NCI-H1694 treated with DMSO at 0.1 percent for 48 hours (cell line): ENCODE measurements around the gene LITAFD.
"Not testable (repeated sequence)": the region's sequence is repeated elsewhere in the genome, so short reads cannot be mapped to it uniquely, and the experiment has no call there.

Experiments
- DNase-seq: peaks from one replicate; lab custom pipeline; 2025; lab: John Stamatoyannopoulos, UW

The LITAFD gene

DNA sequence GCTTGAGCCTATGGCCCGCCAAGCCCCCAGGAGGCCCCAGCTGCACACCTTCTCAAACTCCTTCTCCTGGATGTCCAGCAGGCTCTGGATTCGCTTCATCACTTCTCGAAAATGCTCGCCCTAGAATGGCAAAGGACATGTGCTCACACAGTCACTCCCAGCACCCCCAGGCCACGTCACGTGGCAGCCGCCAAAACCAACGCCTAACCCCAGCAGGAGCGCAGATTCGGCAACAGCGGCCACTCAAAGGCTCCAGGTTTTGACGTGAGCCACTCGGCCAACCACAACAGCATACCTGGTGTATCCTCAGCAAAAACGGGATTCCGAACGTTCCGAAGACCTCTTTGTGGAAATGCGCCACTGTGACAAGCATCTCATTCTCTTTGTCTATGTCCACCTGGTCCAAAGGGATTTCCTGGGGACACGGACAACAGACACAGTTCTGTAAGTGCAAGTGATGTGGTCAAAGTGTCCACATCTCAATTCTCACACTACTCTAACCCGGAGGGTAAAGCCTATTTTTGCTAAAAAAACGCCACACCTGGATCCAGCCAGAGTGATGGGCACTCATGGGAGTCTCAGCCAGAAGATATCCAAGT is 12.7 kb downstream of the LITAFD start:
- DNase-seq, result no peak

DNA sequence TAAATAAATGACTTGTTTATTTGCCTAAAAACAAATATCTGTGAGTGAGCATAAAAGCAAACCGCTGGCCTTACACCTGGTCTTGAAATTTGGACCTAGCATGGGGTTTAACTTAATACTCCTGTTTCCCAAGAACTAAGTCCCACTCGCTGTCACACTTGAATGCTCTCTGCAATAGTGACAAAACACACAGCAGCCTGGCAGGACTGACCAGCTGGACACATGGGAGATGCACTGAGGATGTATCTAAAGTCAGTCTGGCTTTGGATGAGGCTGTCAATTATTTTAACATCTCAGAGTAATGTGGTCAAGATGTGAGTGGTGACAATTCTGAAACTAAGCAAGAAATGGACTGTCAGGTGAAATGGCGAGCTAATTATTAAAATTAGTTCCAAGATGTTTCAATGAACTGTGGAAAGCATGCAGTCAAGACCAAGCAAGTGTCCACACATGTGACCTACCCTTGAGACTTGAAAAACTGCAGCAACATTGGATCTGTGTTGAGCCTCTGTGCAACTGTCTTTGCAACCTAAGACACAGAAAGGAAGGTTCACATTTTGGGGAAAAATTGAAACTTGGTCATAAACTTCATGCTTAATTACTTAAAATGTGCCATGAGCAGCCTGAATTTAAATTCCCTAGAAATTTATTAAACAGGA is 16.6 kb downstream of the LITAFD start:
- no peak for DNase-seq

DNA sequence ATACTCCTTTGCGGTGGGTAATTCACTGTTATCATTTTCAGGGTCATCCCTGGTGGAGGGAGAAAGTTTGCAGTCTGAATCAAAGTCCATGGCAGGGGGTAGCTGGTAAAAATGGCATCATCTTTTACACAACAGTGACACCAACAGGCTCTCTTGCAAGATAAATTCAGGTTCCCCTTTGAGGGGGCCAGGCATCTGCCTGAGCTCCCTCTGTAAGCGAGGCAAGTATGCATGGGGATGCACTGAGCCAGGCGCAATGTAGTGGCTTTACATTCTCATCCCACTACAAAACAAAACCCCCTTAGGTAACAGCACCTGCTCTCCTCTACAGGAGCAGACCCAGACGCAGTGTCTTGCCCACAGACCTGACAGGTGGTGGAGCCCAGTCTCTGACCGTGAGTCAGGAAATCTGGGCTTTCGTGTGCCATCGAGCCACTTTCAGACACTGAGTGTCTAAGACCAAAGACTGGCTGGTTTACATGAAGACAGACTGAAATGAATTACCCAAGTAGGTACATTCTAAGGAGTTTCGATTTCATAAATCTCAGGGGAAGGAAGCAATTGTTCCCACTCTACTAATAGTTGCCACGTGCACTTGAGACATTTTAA is 17.7 kb downstream of the LITAFD start:
- no peak for DNase-seq

DNA sequence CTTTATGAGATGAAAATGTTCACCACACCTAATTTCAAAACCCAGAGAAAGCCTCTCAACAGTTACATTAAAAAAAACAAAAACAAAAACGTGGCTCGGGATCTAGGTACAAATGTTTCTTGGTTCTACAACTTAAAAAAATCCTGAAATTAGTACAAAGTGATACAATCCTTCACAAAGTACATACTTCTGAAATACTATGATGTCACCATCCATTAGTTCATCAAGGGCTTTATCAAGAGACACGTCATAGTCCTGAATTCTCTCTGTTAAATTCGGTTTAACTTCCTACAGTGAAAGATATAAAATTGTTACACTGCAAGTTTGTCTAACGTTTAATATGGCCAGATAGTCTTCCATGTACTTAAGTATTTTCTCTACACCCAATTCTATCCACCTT is 18.2 kb downstream of the LITAFD start:
- DNase-seq, result no peak

DNA sequence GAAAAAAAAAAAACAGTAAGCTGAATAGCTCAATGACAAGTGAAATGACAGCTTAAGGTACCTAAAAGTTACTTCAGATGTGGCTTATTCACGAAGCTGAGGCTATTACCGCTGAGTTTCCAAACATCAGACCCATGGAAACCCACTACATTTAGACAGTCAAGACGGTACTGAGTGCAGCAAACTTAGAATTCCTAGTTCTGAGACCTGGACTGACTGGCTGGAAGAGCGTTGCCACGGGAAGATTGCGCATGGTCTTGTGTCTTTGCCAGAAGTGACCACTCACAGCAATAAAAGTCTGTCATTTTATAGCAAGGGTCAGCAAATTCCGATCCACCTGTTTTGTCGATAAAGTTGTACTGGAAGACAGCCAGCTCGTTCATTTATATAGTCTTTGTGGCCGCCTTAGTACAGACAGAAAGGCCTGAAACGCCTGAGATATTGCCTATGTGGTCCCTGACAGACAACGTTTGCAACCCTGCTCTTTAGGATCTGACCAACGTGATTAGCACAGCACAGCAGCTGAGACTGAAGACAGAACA is 19.2 kb downstream of the LITAFD start:
- DNase-seq, result no peak

DNA sequence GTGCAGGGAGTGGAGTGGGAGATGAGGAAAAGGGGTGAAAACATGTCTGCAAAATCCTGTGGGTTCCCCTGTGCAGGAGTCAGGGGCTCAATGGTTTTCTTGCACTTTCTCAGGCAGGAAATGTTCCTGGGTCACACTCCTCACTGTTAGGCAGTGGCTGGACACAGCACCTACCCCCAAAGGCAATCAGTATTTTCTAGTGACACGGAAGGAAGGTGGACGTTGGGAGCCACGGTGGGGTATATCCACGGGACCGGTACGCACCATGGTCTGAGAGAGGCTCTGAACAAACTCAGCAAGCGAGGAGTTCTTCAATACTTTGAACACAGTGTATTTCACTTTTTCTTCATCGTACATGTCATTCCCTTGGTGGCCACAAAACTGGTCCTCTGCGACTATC is 20.9 kb downstream of the LITAFD start:
- no peak for DNase-seq

DNA sequence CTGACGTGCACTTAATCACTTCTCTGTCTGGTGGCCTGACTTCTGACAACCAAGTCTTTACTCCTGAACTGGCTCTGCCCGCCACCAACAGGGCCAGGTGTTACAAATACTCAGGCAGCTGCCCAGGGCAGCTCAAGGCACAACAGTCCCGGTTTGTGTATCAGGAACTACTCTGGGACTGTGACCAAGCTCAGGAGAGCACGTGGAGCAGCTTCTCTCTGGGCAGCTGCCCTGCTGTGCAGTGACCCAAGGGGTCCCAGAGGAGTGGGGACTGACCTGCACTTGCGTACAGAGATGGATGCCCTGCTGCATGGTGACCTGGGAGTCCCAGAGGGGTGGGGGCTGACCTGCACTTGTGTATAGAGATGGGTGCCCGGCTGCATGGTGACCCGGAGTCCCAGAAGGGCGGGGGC is 21.9 kb downstream of the LITAFD start:
- no peak for DNase-seq

DNA sequence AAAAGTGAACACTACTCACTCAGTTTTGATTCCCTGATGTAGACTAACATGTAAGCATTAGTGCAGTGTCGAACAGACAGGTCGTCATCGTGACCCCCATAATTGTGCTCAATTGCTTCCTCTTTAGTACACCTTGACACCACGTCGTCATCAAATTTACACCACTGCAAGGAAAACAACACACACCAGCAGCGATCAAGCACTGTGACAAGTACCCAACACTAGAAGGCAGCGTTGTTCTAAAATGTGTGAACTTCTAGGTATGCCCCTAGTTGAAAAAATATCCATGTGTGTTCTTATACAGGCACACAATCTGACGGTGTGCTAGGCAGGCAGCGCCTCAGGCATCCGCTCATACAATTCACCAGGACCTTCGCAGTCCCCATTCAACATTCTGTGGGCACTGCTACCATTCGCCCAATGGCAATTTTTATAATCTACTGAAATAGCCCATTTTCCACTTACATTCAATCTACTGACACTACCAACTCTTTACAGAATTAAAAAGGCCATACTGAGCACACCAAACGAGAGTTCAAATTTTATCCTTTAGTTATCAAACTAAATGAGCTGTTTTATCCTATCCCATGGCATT is 23.1 kb downstream of the LITAFD start:
- peak; percentile 48 for DNase-seq

DNA sequence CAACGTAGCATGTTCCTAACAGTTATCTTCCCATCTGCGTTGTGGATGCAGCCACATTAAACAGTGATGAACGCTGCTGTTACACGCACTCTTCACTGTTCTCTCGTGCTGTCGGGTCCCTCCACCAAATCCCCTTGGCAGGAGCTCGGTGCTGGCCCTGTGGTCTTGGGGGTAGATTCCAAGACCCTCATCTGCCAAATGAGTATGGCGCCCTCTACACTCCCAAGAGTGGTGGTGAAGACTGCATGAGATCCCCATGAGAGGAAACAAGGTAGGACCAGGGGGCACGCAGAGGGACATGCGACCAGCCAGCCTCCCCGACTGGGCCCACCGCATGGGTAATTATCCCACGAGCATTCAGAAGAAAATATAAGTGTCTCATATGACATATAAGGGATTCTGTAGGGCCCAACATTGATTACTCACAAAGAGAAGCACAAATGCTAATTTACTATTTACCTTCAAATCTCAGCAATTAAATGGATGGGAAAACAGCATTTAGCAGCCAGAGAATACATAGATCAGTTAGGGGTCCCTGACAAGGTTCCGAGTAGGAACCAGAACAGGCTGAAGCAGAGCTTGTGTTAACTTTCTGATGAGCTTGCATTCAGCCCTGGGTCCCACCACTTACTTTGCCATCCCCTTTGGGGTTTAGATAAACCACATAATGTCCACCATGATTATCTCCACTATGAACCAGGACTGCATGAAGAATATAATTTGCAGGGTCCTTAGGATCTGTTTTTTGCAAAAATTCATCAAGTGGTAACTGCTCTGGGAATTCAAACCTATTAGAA is 23.8 kb downstream of the LITAFD start:
- DNase-seq, result no peak

DNA sequence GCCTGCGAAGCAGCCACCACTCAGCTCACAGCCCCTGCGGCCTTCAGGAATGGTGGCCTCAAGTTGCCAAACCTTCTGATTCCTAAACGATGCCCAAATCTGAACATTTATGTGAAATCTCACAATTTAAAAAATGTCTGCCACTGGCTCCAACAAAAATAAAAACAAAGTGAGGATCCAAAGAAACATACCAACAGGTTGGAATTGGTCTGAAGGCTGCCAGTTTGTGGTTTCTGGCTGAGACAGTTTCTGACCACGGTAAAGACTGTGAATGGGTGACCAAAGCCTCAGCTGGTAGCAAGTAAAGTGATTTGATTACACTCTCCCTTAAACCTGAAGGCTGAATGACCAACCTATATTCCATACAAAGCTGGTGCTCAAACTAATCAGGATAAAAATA is 24.9 kb downstream of the LITAFD start:
- no peak for DNase-seq

DNA sequence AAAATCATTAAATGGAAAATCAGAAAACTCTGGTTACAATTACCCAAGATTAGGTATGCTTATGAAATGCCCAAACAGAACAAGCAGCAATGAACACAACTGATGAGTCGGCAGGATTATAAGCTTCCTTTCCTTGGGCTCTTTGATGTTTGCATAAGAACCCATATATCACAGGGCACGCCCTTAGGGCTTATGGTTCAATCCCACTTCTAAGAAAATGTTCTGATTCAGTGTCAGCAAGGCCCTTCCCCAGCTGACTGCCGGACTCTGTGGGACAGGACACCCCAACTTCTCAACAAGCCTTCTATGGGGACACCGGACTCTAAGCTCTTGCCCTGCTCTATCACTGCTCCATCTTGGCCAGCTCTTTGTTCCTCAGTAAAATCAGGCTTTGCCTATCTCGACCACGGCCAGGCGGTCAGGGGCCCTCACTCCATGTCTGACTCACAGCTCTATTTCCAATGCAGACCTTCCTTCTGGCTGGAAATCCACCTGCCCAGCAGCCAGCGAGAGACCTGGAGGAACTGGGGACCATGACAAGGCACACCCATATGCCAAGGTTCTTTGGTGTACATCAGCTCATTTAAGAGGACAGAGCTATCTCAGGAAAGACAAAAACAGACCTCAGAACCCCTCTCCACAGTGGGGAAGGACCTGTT is 26.8 kb downstream of the LITAFD start:
- DNase-seq, result no peak

DNA sequence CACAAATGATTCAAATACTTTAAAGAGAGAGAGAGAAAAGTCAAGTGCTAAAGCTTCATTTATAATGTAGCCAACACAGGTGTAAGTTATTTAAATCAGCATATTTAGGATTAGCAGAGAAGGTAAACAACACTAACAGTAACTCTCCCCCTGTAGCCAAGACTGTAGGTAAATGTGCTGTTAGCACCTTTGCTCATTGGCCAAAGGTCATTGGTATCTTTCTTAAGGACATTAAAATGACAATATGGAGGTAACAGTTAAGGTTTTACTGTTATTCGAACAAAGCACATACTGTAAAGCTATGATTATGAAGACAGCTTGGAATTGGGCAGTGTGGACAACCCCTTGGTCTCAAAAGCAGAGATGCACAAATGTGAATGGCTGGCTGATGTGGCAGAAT is 28.7 kb downstream of the LITAFD start:
- no peak for DNase-seq

DNA sequence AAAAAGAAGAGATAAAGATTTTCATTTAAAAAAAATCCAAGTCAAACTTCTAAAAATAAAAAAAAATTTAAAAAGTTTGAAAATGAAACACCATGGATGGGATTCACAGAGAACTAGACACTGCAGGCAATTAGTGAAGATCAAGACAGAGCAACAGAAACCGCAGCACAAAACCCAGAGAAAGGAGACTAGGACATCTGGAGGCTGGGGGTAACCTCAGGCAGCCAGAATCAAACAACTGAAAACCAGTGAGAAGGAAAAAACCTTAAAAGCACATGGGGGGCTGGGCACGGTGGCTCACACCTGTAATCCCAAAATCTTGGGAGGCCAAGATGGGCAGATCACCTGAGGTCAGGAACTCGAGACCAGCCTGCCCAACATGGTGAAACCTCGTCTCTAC is 30.6 kb downstream of the LITAFD start:
- DNase-seq, result no peak

DNA sequence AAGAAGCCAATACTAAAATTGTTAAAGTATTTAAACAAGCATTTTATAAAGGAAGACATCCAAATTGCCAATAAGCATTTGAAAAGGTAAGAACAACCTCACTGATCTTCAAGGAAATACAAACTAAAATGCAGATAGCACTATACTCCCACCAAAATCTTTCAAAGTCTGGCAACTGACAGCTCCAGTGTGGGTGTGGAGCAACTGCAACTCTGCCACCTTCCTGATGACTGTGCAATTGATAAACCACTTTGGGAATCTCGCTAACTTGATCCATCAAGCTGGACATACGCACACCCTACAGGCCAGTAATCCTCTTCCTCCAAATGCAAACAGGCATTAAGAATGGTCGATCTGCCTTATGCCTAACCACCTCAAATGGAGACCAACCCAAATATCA is 31.9 kb downstream of the LITAFD start:
- no peak for DNase-seq

DNA sequence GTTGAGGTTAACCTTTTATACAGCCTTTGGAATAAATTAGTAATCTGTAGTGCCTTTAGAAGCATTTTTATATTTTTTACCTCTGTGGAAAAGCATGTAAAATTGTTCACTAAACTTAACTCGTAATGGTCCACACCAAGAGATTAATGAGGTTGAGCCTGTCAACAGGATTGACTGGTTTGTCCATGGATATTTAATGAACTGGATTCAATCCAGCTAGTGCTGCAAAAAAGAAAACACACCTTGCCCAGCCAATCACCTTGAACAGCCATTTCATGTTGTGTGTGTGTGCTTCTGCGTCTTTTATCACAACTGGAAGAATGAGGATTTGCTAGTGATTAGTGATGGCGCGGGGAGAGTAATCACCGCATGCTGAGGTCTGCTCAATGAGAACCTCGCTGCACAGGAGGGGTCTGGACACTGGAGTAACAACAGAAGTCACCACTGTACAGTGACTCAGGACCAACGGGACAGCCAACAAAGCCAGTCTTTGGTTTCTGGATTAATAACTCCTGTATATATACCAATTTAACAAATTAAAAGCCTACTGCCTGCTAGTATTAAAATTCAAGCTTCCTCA is 33.7 kb downstream of the LITAFD start:
- DNase-seq, result no peak

DNA sequence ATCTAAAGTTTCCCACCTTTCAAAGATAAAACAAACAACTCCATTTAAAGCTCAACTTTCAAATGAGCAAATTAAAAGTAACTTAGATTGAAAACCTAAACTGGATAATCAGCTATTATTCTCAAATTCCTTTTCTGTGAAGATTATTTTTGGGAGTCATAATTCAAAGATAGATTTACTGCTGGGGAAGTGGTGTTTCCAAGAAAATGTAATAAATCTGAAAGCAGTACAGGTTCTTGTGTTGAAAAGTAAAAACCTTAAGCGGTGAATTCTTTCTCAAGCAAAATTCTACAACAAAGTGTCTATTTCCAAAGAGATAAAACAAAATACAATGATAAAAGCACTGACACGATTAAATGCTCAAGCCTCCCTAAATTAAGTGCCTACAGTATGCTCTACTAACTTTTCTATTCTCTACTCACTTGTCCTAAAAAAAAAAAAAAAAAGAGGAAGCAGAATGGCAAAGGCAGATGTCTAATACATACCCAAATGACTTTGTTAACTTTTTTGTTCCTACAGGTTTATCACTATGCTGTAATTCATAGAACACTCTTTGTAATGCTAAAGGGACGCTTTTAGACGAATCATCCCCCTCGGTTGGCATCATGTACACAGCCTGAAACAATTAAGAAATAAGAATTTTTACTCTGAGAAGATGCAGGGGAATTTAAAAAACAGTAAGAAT is 34.5 kb downstream of the LITAFD start:
- no peak for DNase-seq

DNA sequence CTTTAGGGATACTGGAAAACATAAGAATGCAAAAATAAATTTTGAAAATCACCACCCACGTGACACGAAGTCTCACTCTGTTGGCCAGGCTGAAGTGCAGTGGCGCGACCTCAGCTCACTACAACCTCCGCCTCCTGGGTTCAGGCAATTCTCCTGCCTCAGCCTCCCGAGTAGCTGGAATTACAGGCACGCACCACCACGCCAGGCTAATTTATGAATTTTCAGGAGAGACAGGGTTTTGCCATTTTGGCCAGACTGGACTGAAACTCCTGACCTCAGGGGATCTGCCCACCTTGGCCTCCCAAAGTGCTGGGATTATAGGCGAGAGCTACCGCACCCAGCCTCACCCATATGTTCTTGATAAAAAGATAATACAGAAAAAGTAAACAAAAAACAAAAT is 35.2 kb downstream of the LITAFD start:
- not testable (repeated sequence) for DNase-seq

DNA sequence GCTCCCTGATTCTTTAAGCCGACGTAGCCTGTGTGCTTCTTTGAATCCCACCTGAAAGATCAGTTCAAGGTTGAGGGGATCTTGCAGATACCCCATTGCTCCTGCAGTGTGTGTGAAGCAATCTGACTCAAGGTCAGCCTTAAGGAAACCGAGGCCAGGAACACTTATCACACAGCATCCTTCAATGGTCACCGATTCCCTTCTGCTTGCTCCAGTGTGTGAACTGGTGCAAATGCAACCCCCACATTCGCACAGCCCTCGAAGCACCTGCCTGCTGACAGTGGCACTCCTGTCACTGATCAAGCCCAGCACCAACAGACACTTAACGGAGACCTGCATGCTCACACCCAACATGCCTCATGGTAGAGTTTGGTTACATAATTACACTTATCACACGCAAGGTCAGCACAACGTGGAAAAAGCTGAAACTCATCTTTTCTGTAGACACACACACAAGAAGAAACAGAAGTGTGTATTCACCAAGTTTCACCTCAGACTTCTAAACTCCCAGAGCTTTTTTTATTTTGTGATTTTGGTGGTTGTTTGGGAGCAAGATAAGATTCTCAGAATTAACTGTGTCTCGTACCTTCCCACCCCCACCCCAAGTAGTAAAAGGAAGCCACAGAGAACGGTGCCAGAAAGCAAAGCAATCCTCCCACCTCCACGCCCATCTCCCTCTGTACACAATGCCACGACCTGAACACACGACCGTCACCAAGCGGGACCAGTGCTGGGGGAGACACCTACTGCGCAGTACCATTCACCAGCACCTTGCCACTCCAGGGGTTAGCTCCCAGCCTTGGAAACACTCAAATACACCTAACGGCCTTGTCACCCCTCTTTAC is 37.2 kb downstream of the LITAFD start:
- no peak for DNase-seq

DNA sequence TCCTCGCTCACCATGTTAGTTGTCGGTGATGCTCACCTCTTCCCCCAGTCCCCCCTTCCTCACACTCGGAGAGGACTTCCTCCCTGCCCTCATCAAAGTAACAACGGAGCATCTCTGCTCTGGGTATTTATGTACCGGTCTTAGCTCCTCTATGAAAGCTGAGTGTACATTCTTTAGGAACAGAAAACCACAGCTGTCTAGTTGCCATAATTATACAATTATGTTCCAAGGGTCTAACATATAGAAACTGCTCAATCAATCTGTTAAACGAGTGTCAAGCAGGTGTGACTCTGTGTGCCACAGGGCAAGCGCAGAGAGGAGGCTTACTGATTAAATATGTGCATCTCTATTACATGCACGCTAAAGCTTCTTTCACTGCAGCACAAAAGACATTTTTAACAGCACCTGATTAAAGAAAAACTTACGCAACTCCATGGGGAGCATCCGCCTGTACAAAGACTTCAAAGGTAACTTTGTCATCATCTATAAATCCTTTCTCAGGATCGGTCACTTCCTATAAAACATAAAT is 37.8 kb downstream of the LITAFD start:
- no peak for DNase-seq
